ENCODE measurements around the gene SLFN14.
"Not testable (repeated sequence)": the region's sequence is repeated elsewhere in the genome, so short reads cannot be mapped to it uniquely, and the experiment has no call there.

SLFN14 gene

GRCh38 chr17:35559495-35560210 lies 966 bp downstream of the SLFN14 start:
- DNase-seq (ENCODE audit: low spot score): no peak

- no peak for DNase-seq (ENCODE audit: low spot score)
Measured at GRCh38 chr17:35557353-35557752, 3.3 kb downstream of the SLFN14 start.

GRCh38 chr17:35555691-35556090 lies 4.9 kb downstream of the SLFN14 start:
- no peak for DNase-seq (ENCODE audit: low spot score)

DNA sequence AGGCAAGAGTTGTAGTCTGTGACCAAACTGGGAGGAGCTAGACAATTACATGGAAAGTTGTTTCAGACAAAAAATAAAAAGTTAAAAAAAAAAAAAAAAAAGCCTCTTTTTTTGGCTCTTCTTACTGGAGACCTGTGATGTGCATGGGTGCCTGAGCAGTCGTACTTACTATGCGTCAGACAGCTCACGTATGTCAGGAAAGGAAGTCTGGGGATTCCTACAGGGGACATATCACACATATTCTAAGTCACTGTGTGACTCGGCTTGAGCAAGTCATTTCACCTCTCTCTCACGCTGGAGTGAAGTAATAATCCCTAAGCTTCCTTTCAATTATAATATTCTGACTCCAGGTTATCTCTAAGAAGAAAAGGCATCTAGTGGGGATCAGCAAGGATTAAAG lies 6.0 kb downstream of the SLFN14 start:
- no peak for DNase-seq (ENCODE audit: low spot score)

DNA sequence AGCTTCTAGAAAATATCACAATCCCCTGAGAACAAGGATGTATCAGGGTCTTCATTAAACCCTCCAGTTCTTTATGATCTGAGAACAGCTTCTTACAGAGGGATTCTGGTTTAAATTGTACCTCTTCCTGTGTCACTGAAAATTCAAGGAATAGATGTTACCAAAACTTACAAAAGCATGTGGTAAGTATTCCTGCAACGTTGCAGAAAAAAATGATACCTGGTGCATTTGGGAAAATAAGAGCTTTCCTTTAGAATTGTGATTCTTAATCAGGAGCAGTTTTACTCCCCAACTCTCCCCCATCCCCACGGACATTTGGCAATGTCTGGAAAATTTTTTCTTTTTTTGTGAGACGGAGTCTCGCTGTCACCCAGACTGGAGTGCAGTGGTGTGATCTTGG lies 7.3 kb downstream of the SLFN14 start:
- DNase-seq (ENCODE audit: low spot score): no peak

DNA sequence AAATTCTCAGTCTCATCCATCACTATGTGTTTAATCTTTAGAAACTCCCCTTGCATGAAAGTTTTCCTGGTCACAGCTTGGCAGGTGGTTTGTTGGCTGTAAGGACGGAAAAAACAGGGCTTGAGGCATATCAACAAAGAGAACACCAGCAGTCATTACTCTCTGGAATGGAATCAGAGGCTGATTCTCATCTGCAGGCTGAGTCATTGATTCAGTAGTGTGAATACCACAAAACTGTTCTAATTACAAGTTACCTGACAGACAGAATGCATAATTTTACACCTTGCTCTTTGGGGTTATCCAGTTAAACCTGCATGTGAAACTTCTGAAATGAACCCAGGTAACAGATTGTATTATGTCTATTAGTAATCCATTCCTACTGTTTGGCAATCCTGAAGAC lies 11.6 kb downstream of the SLFN14 start:
- no peak for DNase-seq (ENCODE audit: low spot score)

GRCh38 chr17:35548208-35548810 lies 12.3 kb downstream of the SLFN14 start:
- DNase-seq (ENCODE audit: low spot score): no peak

DNA sequence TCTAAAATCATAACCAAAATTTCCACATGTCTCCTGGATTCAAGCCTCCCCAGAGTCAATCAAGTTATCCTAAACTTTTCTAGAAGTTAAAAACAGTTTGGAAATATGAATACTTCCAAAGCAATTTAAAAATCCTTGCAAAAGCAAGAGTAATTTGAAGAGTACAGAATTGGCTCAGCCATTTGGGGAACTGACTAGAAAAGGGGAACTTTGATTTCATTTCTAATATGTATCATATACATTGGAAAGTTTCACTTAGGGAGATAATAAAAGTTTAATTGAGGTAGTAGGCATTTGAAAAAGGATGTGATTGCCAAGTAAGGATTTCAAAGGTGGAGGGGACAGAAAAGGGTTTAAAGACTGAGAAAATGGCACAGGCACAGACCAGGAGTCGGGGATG lies 14.1 kb downstream of the SLFN14 start:
- DNase-seq (ENCODE audit: low spot score): no peak

GRCh38 chr17:35545150-35545549 lies 15.5 kb downstream of the SLFN14 start:
- no peak for DNase-seq (ENCODE audit: low spot score)

DNA sequence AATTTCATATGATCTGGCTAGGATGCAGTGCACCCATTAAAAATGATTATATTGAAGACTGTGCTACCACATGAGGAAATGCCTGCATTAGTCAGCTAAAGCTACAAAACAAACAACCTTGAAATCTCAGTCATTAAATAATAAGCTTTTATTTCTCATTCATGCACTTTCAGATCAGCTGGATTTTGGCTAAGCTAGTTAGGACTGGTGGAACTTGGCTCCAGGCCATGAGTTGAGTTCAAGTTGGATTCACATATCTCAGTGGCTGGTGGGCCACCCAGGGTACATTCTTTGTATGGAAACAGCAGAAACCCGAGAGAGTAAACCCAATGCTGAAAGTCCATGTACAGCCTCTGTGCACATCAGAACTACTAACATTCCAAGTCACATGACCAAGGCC lies 16.8 kb downstream of the SLFN14 start:
- DNase-seq (ENCODE audit: low spot score): no peak

- DNase-seq (ENCODE audit: low spot score): no peak
Measured at GRCh38 chr17:35542990-35543389, 17.6 kb downstream of the SLFN14 start.

DNA sequence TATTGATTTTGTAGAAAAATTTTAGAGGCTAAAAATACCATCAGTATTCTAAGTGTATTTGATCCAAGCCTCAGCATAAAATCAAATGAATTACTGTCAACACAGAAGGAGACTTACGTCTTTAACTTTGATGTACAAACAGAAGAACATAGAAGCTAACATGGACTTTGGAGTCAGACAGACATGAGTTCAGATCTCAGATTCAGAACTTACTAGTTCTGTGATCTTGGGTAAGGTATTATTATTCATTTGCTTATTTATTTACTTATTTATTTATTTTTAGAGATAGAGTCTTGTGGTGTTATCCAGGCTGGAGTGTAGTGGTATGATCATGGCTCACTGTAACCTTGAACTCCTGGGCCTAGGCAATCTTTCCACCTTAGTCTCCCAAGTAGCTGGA lies 19.2 kb downstream of the SLFN14 start:
- DNase-seq (ENCODE audit: low spot score): no peak

DNA sequence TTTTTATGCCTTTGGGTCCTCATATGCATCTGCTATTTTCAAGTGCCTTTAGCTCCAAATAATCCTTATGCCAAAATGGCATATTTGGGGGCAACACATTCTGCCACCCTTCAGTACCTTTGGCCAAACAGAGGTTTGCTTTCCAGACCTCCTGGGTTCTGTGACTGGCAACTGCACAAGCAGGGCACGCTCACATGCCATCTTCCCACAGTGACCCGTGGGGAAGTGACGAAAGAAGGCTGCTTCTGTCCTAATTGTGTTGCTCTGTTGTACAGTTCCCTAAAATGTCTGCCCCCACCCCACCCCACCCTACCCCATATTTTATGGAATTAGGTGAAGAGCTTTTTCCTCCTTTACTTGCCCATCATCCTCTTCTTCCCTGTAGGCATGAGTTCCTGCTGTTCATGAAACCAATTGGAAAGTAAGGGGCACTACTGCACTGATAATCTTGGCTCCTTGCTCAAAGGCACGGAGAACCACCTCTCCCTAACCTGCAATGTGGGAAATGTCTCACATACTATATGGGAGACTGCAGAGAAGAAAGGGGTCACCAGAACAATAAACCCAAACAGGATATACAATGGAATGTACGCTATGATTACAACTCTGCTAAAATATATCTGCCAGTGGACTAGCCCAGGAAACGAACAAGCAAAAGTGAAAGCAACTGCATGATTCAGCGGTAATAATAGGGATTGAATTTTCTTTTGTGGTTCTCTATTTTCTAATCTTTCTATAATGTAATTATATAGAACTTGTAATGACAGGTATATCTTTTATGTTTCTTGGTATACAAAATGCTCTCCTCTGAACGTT lies 19.8 kb downstream of the SLFN14 start:
- DNase-seq (ENCODE audit: low spot score): peak; percentile 60

DNA sequence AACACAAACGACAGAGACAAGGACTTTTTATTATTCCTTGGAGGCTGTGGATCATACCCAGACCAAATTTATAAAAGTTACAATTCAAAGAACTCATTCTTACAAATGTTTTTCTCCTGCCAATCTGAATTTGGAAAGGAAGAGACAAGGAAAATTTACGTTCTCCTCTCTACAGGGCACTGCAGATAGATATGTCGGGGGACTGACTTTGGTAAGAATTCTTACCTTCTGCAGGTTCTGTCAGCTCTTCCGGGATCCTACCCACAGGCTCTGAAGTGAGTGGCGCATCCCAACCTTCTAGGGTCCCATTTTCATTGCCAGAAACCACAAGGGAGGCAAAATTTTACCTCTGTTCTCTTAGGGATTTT lies 21.0 kb downstream of the SLFN14 start:
- no peak for DNase-seq (ENCODE audit: low spot score)

- peak; percentile 91 for DNase-seq (ENCODE audit: low spot score)
Measured at GRCh38 chr17:35537601-35538141, 22.9 kb downstream of the SLFN14 start, which contains the start of gene SLFN12L. Gene SLFN12L, minus strand, starts transcription at chr17:35537678. Its CDS starts 15,314 bp downstream, at chr17:35522364.

- peak; percentile 48 for DNase-seq (ENCODE audit: low spot score)
Measured at GRCh38 chr17:35536664-35537171, 23.9 kb downstream of the SLFN14 start.

DNA sequence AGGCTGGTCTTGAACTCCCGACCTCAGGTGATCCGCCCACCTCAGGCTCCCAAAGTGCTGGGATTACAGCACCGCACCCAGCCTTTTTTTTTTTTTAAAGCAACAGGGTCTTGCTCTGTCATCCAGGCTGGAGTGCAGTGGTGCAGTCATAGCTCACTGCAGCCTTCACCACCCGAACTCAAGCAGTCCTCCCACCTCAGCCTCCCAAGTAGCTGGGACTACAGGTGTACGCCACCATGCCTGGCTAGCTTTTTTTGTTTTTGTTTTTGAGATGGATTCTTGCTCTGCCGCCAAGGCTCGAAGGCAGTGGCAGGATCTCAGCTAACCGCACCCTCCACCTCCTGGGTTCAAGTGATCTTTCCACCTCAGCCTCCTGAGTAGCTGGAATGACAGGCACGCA lies 25.2 kb downstream of the SLFN14 start:
- DNase-seq (ENCODE audit: low spot score): not testable (repeated sequence)

GRCh38 chr17:35534576-35535093 lies 26.0 kb downstream of the SLFN14 start:
- DNase-seq (ENCODE audit: low spot score): no peak

- peak; percentile 50 for DNase-seq (ENCODE audit: low spot score)
Measured at GRCh38 chr17:35531160-35531559, 29.5 kb downstream of the SLFN14 start.

- DNase-seq (ENCODE audit: low spot score): no peak
Measured at GRCh38 chr17:35529866-35530265, 30.8 kb downstream of the SLFN14 start.

DNA sequence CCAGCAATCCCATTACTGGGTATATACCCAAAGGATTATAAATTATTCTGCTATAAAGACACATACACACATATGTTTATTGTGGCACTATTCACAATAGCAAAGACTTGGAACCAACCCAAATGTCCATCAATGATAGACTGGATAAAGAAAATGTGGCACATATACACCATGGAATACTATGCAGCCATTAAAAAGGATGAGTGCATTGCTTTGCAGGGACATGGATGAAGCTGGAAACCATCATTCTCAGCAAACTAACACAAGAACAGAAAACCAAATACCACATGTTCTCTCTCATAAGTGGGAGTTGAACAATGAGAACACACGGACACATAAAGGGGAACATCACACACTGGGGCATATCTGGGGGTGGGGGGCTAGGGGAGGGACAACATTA lies 31.3 kb downstream of the SLFN14 start:
- not testable (repeated sequence) for DNase-seq (ENCODE audit: low spot score)

DNA sequence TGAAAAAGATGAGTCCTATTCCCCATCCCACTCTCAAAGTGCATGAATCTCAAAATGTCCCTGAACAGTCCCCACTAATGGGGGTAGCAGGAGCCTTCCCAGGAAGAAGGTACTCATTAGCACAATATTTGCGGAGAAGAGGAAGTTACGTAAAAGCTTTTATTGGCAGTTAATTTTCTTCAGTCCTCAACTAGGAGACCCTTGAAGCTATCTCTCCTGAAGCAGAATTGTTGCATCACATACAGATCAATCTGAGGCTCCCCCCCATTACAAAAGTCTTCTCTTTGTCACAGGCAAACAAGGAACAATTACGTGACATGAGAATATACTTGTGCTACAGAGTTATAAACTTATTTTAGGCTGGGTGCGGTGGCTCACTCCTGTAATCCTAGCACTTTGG lies 37.3 kb downstream of the SLFN14 start:
- no peak for DNase-seq (ENCODE audit: low spot score)
